ENCODE measurements around the gene KCNK15.
A peak's percentile ranks its signal among the peaks of the same experiment; 100 is the strongest.
"Not testable (repeated sequence)": the region's sequence is repeated elsewhere in the genome, so short reads cannot be mapped to it uniquely, and the experiment has no call there.

KCNK15 gene

DNA sequence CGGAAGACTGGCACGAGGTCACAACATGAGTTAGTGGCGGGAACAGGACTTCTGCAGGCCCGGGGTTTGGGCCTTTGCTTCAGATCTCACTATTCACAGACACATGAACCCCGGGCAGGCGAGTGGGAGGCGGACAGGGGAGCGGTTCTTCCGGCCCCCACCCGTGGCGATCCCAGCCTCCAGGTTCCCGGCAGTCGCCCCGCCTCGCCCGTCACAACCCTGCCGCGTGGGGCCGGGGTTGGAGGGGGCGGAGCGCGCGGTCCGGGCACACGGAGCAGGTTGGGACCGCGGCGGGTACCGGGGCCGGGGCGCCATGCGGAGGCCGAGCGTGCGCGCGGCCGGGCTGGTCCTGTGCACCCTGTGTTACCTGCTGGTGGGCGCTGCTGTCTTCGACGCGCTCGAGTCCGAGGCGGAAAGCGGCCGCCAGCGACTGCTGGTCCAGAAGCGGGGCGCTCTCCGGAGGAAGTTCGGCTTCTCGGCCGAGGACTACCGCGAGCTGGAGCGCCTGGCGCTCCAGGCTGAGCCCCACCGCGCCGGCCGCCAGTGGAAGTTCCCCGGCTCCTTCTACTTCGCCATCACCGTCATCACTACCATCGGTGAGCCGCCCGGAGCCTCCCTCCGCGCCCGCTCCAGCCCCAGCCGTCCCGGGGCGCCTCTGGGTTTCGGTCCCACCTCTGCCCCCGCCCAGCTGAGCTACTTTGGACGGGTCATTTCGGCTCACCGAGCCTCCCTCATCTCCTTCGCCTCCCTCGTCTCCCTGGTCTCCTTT is at the start of gene KCNK15:
KCNK15 (plus strand) TSS at position 268 of the 769 bp plus-strand sequence; CDS start at position 314, 46 bp downstream.
- no peak for DNase-seq (ENCODE audit: low read depth, low spot score)

DNA sequence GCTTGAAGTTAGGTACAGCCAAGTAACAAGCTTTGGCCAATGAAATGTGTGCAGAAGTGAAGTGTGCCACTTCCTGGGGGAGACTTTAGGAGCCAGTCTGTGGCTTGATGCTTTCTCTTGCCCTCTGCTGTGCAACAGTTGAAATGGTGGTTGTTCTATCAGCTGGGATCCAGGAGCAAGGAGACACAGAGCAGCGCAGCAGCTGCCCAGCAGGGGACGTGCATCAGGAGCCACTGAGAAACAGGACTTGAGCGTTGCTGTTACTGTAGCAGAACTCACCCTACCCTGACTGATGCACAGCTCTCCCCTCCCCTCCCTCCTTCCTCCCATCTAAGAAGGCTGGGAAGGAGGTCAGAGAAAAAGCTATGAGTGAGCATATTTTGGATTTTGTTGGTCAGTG is 49.4 kb upstream of the KCNK15 start:
- DNase-seq (ENCODE audit: low read depth, low spot score): no peak

DNA sequence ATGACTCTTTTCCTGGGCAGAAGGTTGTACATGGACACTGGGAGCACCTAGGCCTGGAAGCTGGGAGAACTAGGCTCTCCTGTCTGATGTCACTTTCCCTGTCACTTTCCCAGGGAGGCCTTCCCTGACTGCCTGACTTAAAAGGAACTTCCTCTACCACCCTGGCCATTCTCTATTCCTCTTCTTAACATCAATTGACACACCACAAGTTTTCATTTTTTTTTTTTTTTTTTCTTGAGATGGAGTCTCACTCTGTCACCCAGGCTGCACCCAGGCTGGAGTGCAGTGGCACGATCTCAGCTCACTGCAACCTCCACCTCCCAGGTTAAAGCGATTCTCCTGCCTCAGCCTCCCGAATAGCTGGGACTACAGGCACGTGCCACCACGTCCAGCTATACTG is 48.6 kb upstream of the KCNK15 start:
- not testable (repeated sequence) for DNase-seq (ENCODE audit: low read depth, low spot score)

DNA sequence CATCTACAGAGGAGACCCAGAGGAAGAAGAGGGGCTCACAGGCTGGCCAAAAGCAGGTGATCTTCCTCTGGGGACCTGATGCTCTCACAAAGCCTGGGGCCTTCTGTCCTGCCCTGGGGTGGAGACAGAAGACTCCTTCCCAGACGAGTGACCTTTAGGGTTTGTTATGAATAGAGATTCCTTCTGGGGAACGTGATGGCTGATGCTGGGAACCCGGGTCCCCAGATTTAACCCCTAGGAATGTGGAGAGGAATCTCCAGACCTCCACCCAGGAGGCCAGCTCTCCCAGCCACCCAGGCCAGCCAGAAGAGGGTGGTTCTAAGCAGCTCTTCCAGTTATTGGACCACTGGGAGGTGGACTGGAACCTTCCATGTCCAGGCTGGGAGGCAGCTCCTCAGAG is 47.3 kb upstream of the KCNK15 start:
- no peak for DNase-seq (ENCODE audit: low read depth, low spot score)

DNA sequence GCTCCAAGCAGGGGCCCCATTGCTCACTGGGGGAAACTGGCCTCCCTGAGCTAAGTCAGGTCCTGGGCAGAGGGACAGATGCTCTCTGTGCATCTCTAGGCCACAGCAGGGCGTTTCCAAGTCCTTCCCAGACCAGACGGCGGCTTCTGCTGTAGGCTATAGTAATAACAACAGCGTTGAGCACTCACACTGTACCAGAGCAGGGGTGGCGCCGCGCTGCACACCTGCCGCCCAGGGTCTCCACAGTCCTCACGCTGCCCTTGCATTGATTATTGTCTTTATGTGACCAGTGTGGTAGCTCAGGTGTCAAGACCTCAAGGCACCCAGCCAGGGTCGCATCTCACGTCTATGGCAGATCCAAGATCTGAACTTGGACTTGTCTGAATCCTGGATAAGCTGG is 45.4 kb upstream of the KCNK15 start:
- DNase-seq (ENCODE audit: low read depth, low spot score): no peak

DNA sequence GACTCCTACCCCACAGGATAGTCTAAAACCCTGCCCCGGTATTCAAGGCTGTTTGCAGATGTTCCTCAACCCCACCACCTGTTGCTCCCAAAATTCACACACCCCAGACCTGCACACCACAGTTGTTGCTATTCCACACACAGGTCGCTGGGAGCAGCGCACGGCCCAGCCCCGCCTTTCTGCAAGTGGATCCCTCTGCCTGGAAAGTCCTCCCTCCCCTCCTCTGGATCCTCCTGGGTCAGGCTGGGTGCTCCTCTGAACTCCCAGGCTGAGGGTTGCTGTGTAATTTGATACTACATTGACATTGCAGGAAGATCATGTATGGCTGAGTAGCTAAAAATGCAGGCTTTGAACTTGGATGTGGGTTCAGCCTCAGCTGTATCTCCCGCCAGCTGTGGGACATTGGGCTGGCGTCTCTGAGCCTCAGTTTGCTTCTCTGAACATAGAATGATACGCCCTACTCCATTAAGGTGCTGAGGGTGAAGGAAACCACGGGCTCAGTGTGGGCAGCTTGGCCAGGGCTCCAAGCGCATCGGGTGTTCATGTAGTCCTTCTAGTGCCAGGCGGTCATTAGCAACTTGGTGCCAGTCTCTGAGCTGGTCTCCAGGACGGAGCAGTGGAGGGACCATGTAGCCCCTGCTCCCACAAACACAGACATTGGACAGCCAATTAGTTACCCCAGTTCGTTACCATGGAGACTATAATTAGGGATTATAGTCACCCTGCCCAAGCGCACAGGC is 44.4 kb upstream of the KCNK15 start:
- peak; percentile 34 for DNase-seq (ENCODE audit: low read depth, low spot score)

DNA sequence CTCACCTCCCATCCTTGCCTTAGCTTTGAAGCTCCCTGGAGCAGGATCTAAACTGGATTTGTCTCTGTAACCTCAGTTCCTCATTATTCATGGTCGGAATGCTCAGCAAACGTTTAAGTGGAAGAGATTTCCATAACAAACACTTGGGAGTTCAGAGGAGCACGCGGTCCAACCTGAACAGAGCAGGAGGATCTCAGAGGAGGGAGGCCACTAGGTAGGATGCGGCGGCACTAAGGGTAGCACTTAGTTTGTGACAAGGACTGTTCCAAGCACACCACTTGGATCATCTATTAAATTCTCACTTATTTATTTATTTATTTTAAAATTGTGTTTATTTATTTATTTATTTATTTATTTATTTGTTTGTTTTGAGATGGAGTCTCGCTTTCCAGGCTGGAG is 43.8 kb upstream of the KCNK15 start:
- no peak for DNase-seq (ENCODE audit: low read depth, low spot score)

DNA sequence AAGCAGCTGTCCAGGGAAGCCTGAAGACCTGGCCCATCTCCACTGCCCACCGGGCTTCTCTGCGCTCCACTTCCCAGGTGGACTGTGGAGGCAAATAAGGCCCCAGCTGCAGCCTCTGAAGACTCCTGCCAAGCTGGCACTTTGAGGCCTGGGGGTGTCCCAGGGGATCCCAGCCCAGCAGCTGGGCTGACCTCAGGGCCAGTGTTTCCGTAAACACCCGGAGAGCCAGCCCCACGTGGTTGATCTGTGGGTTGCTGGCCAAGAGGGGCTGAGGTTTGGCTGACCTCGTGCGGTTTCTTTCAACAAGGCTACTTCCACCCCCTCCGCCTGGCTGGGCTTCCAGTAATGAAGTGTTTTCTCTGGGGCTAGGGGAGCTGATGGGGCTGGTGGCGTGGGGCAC is 42.9 kb upstream of the KCNK15 start:
- no peak for DNase-seq (ENCODE audit: low read depth, low spot score)

DNA sequence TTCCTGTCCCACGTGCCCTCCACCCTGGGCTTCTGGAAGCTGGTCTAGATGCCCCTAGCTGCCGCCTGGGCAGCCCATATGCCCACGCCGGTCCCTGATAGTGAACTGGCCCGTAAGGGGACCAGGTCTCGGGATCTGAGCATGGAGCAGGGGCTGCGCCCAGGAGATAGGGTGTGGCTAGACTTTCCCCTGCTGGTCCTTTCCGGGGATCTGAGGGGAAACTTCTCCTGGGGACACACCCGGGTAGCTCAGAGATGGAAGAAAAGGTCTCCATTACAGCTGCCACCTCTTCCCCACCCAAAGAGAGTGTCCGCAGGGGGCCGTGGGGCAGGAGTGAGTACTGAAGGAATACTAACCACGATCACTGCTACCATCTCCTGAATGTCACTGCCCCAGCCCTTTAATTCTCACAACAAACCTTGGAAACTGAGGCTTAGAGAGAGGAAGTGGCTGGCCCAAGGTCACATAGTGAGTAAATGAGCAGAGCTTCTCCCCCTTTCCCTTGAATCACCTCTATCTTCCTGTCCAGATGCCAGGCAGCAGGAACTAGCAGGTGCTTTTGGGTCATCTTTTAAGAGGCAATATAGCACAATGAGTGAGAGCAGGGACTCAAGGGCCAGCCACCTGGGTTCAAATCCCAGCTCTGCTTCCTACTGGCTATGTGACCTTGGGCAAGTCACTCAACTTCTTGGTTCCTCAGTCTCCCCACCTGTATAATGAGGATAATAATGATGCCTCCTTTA is 42.3 kb upstream of the KCNK15 start:
- DNase-seq (ENCODE audit: low read depth, low spot score): no peak

DNA sequence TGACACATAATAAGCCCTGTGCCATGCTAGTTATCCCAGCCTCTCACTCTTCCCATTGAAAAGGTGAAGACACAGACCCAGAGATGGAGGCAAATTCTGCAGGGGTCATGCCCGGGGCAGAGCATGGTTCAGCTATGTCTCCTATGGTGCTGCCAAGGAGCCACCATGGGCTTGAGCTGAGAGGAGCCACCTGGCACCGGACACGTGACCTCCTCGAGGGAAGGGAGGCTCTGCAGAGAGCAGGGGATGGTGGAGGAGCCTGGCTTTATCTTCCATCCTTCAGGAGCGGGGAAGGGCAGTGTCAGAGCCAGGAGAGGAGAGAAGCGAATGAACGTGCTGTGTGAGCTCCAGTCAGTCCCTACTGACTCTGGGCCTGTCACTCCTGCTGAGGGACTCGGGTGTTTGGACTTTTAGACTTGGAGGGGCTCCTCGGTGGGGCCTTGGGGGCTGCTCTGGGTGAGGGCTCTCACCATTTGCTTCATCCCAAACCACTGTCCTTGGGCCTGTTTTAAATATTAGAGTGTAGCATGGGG is 41.6 kb upstream of the KCNK15 start:
- no peak for DNase-seq (ENCODE audit: low read depth, low spot score)

DNA sequence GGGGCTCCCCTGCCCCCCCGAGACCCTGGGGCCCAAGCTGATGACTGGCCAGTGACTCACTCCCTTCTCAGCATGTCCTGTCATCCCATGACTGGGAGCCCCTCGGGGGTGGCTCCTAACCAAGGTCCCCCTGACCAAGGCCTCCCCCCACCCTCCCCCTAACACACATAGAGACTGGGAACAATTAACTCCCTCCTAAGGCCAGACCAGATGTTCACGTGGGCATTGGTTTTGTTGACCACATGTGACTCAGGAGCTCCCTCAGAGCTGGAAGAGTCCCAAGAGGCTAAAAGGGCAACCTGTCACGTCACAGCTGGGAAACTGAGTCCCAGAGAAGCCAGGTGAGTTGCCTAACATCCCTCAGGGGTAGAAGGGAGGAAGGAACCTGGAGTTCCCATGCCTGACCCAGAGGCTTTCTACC is 41.1 kb upstream of the KCNK15 start:
- no peak for DNase-seq (ENCODE audit: low read depth, low spot score)

DNA sequence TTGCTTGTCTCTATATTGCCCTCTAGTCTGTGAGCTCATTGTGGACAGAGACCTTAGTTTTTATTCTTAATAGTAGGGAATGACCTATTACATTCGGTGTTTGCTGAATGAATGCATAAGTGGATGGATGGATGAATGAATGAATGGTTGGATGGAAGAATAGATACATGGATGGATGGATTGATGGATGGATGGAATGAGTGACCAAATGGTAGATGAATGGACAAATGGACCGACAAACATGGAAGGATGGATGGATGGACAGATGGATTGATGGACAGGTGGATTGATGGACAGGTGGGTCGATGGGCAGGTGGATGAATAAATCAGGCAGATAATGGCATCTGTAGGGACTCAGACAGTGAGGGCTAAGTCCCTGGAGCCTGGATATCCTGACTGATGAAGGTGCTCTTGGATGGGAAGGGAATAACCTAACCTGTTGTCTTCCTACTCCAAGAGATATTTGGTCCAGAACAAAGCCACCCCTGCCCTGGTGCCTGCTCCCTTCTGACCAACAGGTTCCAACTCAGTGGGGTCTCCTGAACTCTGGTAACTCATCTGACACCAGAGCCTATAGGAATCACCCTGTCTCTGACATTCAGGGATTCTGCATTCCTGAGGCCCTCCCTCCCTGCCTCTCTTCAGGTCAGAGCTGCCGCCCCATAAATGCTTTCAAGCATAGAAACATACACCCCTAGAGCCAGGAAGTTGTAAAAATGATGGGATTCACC is 40.1 kb upstream of the KCNK15 start:
- DNase-seq (ENCODE audit: low read depth, low spot score): no peak

DNA sequence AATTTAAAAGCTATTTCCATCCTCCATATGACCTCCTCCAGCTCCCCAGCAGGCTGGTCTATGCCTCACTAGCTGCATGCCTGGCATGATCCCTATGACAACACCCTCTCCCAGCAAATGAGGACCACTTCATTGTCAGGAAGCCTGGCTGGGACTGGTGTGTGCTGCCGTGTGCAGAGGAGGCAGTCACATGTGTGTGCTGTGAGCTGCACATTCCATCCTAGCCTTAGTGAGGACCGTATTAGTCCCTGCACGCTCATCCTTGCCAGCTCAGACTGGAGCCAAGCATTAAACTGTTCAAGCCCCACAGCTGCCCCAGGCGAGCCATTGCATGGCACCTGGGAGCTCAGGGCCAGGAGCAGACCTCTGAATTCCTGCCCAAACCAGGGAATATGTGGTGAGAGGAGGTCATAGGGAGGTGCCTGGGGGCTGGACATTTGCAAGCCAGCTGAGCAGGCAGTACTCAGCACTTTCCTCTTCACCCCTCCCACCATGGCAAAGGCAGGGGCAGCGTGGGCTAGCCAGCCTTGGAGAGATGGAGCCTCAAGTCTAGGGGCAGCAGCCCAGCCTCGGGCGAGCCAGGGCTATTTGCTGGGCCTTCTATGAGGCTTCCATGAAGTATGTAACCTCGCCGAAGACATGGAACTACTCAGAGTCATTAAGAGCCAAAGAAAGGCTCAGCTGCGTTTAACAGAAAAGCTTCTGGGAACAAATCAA is 39.2 kb upstream of the KCNK15 start:
- peak; percentile 20 for DNase-seq (ENCODE audit: low read depth, low spot score)

DNA sequence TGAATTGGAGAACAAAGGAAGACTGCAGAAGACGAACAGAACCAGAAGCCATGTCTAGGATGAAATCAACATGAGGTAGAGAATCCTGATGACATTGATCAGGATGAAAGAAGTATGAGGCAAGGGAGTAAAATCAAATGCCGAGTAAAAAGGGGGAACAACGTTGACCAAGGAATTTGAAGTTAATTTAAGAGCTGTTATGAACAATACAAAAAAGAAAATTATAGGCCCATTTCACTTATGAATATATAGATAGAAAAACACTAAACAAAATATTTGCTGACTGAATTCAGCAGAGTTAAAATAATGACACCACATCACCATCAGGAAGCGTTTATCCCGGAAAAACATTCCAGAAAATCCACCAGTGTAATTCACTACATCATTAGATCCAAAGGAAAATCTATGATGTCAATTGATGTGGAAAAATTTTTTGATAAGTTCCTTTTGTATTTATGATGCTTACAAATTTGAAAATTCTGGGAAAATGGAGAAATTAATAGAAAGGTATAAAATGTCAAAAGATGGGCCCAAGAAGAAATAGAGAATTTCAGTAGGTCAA is 38.6 kb upstream of the KCNK15 start:
- DNase-seq (ENCODE audit: low read depth, low spot score): no peak

DNA sequence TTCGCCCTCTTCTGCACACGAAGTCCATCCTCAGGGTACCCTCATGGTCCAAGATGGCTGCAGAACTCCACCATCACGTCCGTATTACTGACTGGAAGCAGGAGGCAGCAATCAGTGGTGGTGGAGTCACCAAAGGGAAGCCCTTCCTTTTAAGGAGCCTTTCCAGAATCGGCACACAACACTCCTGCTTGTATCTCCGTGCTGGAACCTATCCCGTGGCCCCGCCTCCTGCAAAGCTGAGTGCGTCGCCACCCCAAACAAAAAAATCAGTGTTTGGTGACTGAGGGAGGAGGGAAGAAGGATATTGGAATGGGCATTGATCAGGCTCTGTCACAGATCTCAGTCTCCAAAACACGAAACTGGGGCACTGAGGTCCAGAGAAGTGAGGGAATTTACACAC is 36.3 kb upstream of the KCNK15 start:
- no peak for DNase-seq (ENCODE audit: low read depth, low spot score)

DNA sequence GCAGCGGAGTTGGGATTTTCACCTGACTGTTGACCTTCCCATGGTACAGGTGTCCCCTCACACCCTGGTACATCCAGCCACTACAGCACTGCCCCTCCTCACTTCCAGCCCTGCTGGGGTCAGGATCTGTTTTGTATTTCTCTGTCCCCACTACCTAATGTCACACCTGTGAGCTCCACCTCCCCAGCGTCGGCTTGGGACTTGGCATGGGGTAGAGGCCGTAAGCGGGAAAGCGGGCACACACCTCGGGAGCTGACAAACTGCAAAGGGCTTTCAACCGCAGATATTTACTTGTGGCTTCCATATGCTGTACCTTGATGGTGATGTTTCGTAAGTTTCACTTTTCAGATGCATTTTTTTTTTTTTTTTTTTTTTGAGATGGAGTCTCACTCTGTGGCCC is 35.9 kb upstream of the KCNK15 start:
- DNase-seq (ENCODE audit: low read depth, low spot score): no peak

DNA sequence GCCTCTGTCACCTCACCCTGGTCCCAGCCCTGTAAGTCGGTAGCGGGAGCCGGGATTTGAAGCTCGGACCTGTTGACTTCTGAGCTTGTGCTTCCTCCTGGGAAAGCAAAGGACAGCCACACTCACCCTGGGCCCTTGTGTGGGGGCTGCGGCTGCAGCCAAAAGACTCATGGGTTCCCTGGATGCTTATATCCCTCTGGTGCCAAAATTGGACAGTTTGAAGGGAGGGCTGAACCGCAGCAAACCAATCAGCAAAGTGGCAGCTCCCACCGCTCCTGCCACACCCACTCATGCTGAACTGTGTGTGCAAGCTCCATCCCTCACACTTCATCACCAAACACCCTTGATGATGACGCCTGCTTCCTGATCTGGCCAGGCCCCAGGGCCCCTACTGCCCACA is 34.4 kb upstream of the KCNK15 start:
- no peak for DNase-seq (ENCODE audit: low read depth, low spot score)

DNA sequence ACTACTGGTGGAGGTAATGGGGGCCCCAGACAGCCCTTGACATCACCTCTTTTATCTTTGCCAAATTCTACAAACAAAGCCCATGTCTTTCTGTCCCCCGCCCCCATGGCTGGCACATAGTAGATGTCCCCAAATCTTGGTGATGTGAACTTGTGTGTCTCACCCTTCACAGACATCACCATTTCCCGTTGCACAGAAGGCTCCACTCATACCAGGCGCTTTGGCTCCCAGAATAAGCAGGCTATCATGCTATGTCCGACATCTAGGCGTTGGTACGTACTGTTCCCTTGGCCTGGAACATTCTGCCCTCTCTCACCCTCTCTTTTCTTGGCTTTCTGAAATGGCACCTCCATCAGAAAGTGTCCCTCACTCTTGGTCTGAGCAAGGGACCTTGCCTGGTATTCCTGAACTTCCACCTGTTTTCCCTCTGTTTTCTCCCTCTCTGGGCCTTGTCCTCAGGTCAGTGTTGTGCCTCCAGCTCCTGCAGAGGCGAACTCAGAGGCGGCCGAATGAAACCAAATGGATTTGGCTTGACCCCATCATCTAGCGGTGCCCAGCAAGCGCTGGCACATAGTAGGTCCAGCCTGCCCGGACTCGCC is 31.5 kb upstream of the KCNK15 start:
- no peak for DNase-seq (ENCODE audit: low read depth, low spot score)

DNA sequence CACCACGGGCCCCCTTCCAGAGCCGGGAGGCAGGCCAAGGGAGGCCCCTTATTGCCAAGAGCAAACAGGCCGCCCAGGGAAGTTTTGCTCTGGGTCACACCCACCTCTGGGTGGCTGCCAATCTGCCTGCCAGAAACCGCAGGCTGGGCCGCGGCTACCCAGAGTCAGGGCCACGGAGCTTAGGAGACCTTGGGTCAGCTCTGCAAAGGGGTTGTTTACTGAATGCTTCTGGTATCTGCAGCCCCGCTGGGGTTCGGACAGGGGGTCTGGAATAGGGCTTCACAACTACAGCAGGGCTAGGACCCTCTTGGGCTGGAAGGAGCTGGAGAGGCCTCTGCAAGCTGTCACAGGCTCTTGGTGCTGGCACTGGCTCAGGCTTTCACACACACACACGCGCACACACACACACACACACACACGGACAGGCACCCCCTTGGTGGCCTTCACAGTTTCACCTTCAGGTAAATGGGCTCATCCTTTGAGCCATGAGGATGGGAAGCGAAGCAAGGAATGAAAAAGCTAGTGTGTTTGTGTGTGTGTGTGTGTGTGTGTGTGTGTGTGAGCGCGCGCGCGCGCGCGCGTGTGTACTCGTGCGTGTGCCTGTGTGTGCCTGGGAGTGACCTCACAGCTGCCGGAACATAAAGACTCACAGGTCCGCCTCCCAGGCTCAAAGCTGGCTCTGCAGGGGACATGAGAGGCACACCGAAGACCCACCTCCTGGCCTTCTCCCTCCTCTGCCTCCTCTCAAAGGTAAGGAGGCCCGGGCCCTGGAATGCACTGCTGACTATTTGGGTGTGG is 30.8 kb upstream of the KCNK15 start, which contains the start of gene CCN5:
CCN5 (plus strand) TSS at position 669 of the 798 bp plus-strand sequence; CDS start at position 691, 22 bp downstream.
- no peak for DNase-seq (ENCODE audit: low read depth, low spot score)
